NT2/D1 (cell line): Measurements from ENCODE around the gene NFIA.

Experiments
- DNase-seq: peaks from one replicate; pipeline ENCODE4 v3.0.0-alpha.2; 2011; ENCODE audit warnings: low read depth, low spot score
- H3K27me3 ChIP-seq: 2 replicates; pipeline ENCODE4 v1.6.0; 2011; ENCODE audit warnings: mild to moderate bottlenecking; ENCODE audit not compliant: insufficient read length, insufficient read depth
- H3K36me3 ChIP-seq: 2 replicates; pipeline ENCODE4 v1.6.1; 2011; ENCODE audit warnings: mild to moderate bottlenecking, low read length, mixed read lengths; ENCODE audit not compliant: insufficient read depth, insufficient read length
- H3K4me1 ChIP-seq: 2 replicates; pipeline ENCODE4 v1.5.1; 2011; ENCODE audit not compliant: insufficient read depth, insufficient read length
- H3K4me3 ChIP-seq: 2 replicates; pipeline ENCODE4 v1.5.1; 2011; ENCODE audit warnings: low read depth; ENCODE audit not compliant: insufficient read length
- H3K9ac ChIP-seq: 2 replicates; pipeline ENCODE4 v1.6.0; 2011; ENCODE audit warnings: low read depth; ENCODE audit not compliant: insufficient read length
- H3K9me3 ChIP-seq: 2 replicates; pipeline ENCODE4 v1.5.1; 2011; ENCODE audit warnings: mild to moderate bottlenecking, low read length; ENCODE audit not compliant: insufficient read depth
- SUZ12 ChIP-seq: IDR thresholded peaks from 2 replicates; pipeline ENCODE4 v1.6.1; 2011; ENCODE audit not compliant: insufficient read length, insufficient read depth; ENCODE audit errors: extremely low read depth
- YY1 ChIP-seq: IDR thresholded peaks from 2 replicates; pipeline ENCODE4 v1.6.1; 2011; ENCODE audit not compliant: insufficient read length, insufficient read depth
- ZNF274 ChIP-seq: IDR thresholded peaks from 2 replicates; pipeline ENCODE4 v1.6.1; 2011; ENCODE audit warnings: mild to moderate bottlenecking, low read depth, low read length

NFIA gene

GRCh38 chr1:61169634-61170033 is 87.3 kb downstream of the NFIA start:
- H3K9me3 ChIP-seq, result no peaks in the 10 kb centered on the region

GRCh38 chr1:61170328-61171238 is 88.2 kb downstream of the NFIA start:
- no peak for DNase-seq
- Histone ChIP-seq H3K4me1 (no peaks in the 10 kb centered on the region), H3K9ac (no peak overlapping the region)

More at GRCh38 chr1:61169634-61170033, 87.3 kb downstream of the NFIA start:
- H3K9ac ChIP-seq, result no peak overlapping the region
- no peaks in the 10 kb centered on the region for H3K4me1 ChIP-seq
- TF ChIP-seq ZNF274 (no peak), SUZ12 (no peak), YY1 (no peak)
- no peak overlapping the region for H3K4me3 ChIP-seq
- H3K27me3 ChIP-seq, result no peaks in the 10 kb centered on the region
- DNase-seq, result no peak
- no peaks in the 10 kb centered on the region for H3K36me3 ChIP-seq

GRCh38 chr1:61171346-61171745 is 89.0 kb downstream of the NFIA start:
- Histone ChIP-seq H3K9ac (no peak overlapping the region), H3K9me3 (no peaks in the 10 kb centered on the region), H3K4me3 (no peak overlapping the region), H3K36me3 (no peaks in the 10 kb centered on the region), H3K27me3 (no peaks in the 10 kb centered on the region), H3K4me1 (peaks cover 4% of the 10 kb centered on the region)
- TF ChIP-seq ZNF274 (no peak), SUZ12 (no peak), YY1 (no peak)
- no peak for DNase-seq

More at GRCh38 chr1:61170328-61171238, 88.2 kb downstream of the NFIA start:
- H3K27me3 ChIP-seq, result no peaks in the 10 kb centered on the region
- H3K4me3 ChIP-seq, result no peak overlapping the region
- no peaks in the 10 kb centered on the region for H3K9me3 ChIP-seq
- no peak for TF ChIP-seq ZNF274
- TF ChIP-seq YY1, result no peak
- TF ChIP-seq SUZ12, result no peak
- no peaks in the 10 kb centered on the region for H3K36me3 ChIP-seq

GRCh38 chr1:61171974-61172373 is 89.6 kb downstream of the NFIA start:
- no peaks in the 10 kb centered on the region for H3K27me3 ChIP-seq
- H3K9me3 ChIP-seq, result no peaks in the 10 kb centered on the region
- DNase-seq, result no peak
- TF ChIP-seq ZNF274 (no peak), SUZ12 (no peak), YY1 (no peak)
- no peaks in the 10 kb centered on the region for H3K36me3 ChIP-seq
- H3K4me1 ChIP-seq, result peaks cover 4% of the 10 kb centered on the region
- no peak overlapping the region for H3K4me3 ChIP-seq
- no peak overlapping the region for H3K9ac ChIP-seq

DNA sequence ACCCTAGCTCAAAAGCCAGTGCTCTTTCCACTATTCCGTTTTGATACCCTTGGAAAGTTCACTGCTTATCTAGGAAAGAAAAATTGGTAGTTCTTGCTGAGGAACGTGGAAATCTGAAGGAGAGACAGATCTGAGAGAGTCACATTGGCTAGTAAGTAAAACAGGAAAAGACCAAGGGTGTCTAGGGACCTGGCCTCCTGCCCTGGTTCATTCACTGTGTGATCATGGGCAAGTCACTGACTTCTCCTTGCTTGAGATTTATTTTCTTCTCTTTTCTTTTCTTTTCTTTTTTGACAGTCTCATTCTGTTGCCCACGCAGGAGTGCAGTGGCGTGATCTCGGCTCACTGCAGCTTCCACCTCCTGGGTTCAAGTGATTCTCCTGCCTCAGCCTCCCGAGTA is 90.8 kb downstream of the NFIA start:
- H3K36me3 ChIP-seq, result no peaks in the 10 kb centered on the region
- no peak overlapping the region for H3K9ac ChIP-seq
- no peak overlapping the region for H3K4me3 ChIP-seq
- TF ChIP-seq ZNF274 (no peak), SUZ12 (no peak), YY1 (no peak)
- H3K27me3 ChIP-seq, result no peaks in the 10 kb centered on the region
- no peak for DNase-seq
- H3K9me3 ChIP-seq, result no peaks in the 10 kb centered on the region
- H3K4me1 ChIP-seq, result peaks cover 4% of the 10 kb centered on the region

DNA sequence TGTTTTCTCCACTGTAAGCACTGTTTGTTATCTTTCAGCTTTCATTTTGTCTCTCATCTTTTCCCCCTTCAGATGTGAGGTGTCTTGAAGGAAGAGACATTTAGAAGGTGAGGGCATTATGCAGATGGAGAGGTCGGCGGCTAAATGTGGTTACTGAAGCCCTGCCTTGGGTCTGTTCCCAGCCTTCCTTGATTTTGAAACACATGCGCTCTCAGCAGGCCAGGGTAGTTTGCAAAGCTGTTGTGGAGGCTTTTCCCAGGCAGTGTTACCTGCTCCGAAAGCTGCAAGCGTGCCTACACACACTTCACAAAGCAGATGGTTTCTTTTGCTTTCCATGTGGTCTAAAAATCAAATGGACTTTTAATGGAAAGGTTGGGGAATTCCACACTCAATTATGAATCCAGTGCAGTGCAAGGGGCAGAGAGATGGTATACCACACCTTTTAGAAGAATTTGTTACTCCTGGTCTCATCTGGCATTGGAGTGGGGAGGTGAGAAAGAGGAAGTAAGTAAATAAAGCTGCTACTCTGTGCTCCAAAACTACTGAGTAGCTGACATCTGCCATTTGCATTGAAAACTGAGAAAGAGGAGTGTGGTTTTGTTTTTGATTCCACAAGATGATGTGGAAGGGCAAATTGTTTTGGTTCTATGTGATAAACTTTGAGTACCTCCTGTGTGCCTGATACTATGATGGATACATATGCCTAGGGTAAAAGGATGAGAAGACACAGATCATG is 91.9 kb downstream of the NFIA start:
- Histone ChIP-seq H3K9me3 (no peaks in the 10 kb centered on the region), H3K27me3 (no peaks in the 10 kb centered on the region), H3K4me3 (no peak overlapping the region), H3K4me1 (peaks cover 4% of the 10 kb centered on the region), H3K9ac (no peak overlapping the region), H3K36me3 (no peaks in the 10 kb centered on the region)
- no peak for DNase-seq
- no peak for TF ChIP-seq SUZ12
- TF ChIP-seq YY1, result no peak
- TF ChIP-seq ZNF274, result no peak

DNA sequence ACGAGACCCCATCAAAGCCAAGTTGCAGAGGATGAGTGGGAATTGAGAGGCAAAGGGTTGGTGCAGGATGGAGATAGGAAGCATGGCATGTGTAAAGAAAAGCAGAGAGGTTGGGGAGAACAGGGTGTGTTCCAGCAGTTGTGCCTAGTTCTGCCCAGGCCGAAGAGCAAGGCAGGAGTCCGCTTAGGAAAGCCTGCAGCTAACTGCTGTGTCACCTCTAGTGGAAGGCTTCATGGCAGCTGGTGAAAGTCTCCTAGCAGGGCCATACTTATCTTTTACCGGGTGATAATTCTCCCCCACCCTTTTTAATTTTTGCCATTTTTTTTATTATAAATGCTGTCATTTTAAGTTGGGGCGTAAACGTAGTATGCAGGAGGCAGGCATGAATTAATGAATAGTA is 93.6 kb downstream of the NFIA start:
- no peaks in the 10 kb centered on the region for H3K27me3 ChIP-seq
- TF ChIP-seq ZNF274 (no peak), YY1 (no peak), SUZ12 (no peak)

More for the DNA sequence above, 93.6 kb downstream of the NFIA start:
- no peak for DNase-seq
- no peak overlapping the region for H3K4me3 ChIP-seq
- H3K36me3 ChIP-seq, result no peaks in the 10 kb centered on the region
- no peaks in the 10 kb centered on the region for H3K9me3 ChIP-seq
- peaks cover 4% of the 10 kb centered on the region for H3K4me1 ChIP-seq
- H3K9ac ChIP-seq, result no peak overlapping the region
